Natural killer cell treated with Interleukin-12 subunit alpha and Interleukin-12 subunit beta and Interleukin-15 and Interleukin-18, amount 100 ng/mL, for 72 hours (primary cell): ENCODE data around the gene DCBLD1. TPM values are rescaled to one million over a fixed set of nuclear protein-coding genes. Genes with fewer than 3 reads are reported as not detected.

Experiments
- ATAC-seq, 2 donors: fragments of 150-1000 bp; cut with Tn5 transposase in 1 of 2; sonication (Bioruptor Pico), chemical (Tn5 transposase) in 1 of 2; 2 replicates each; pipeline ENCODE4 v1.10.0; 2021
- DNase-seq: peaks from one replicate; pipeline ENCODE4 v3.0.0; 2022; ENCODE audit warnings: low spot score
- H3K27ac Mint-ChIP-seq, 2 donors: 1 replicate in 1 of 2; 2 replicates in 1 of 2; pipeline ENCODE4 v1.8.0; 2022; ENCODE audit warnings: mixed read lengths in 2 of 2, mild to moderate bottlenecking in 1 of 2, moderate library complexity in 1 of 2
- H3K27me3 Mint-ChIP-seq, 2 donors: 1 replicate in 1 of 2; 2 replicates in 1 of 2; pipeline ENCODE4 v1.8.0; 2022; ENCODE audit warnings: mixed read lengths in 2 of 2
- H3K36me3 Mint-ChIP-seq: one replicate; pipeline ENCODE4 v1.8.0; 2022; ENCODE audit warnings: mixed read lengths
- H3K4me1 Mint-ChIP-seq, 2 donors: 1 replicate in 1 of 2; 2 replicates in 1 of 2; pipeline ENCODE4 v1.8.0; 2022; ENCODE audit warnings: low read depth in 2 of 2, mixed read lengths in 2 of 2, mild to moderate bottlenecking in 1 of 2
- H3K4me3 Mint-ChIP-seq: one replicate; pipeline ENCODE4 v1.8.0; 2022; ENCODE audit warnings: mixed read lengths
- H3K9me3 Mint-ChIP-seq: 2 replicates; pipeline ENCODE4 v1.8.0; 2022; ENCODE audit warnings: mixed read lengths
- total RNA-seq, 2 donors: library from RNA; stranded (reverse); gene quantifications; one replicate each; pipeline ENCODE4 v1.2.3, GENCODE V29; 2022

Gene DCBLD1
- total RNA-seq, 2 donors from 2014 or later = 11.5 to 14.9 TPM

GRCh38 chr6:117550618-117551242, 68.3 kb downstream of the DCBLD1 start:
- ATAC-seq = no peak
- H3K4me3 Mint-ChIP-seq = no peak overlapping the region
- H3K9me3 Mint-ChIP-seq = no peaks in the 10 kb centered on the region
- no peak for DNase-seq
- peak overlapping the region in 1 of 2 donors; percentile 88 for H3K27ac Mint-ChIP-seq
- no peaks in the 10 kb centered on the region for H3K27me3 Mint-ChIP-seq
- peaks cover 35 to 46% of the 10 kb centered on the region in 2 donors for H3K4me1 Mint-ChIP-seq
- H3K36me3 Mint-ChIP-seq = no peaks in the 10 kb centered on the region

- DNase-seq (no peak), ATAC-seq (no peak)
- no peaks in the 10 kb centered on the region for H3K9me3 Mint-ChIP-seq
- no peaks in the 10 kb centered on the region for H3K27me3 Mint-ChIP-seq
- no peak overlapping the region for H3K27ac Mint-ChIP-seq
- H3K4me3 Mint-ChIP-seq = no peak overlapping the region
- peaks cover 26 to 32% of the 10 kb centered on the region in 2 donors for H3K4me1 Mint-ChIP-seq
- no peaks in the 10 kb centered on the region for H3K36me3 Mint-ChIP-seq
These were observed 70.1 kb downstream of the DCBLD1 start for GRCh38 chr6:117552618-117553017.

GRCh38 chr6:117553142-117553541, 70.7 kb downstream of the DCBLD1 start:
- ATAC-seq = no peak
- Mint-ChIP-seq H3K27ac (no peak overlapping the region), H3K4me3 (no peak overlapping the region), H3K27me3 (no peaks in the 10 kb centered on the region), H3K36me3 (no peaks in the 10 kb centered on the region), H3K4me1 (peaks cover 24 to 30% of the 10 kb centered on the region in 2 donors), H3K9me3 (no peaks in the 10 kb centered on the region)
- no peak for DNase-seq

GRCh38 chr6:117555262-117555849, 72.9 kb downstream of the DCBLD1 start:
- ATAC-seq = no peak
- Mint-ChIP-seq H3K9me3 (no peaks in the 10 kb centered on the region), H3K4me1 (peaks cover 7 to 8% of the 10 kb centered on the region in 2 donors), H3K27me3 (no peaks in the 10 kb centered on the region), H3K36me3 (no peaks in the 10 kb centered on the region), H3K27ac (no peak overlapping the region), H3K4me3 (no peak overlapping the region)
- no peak for DNase-seq

GRCh38 chr6:117555882-117556498, 73.5 kb downstream of the DCBLD1 start:
- no peaks in the 10 kb centered on the region for H3K9me3 Mint-ChIP-seq
- no peak for DNase-seq
- no peak overlapping the region for H3K27ac Mint-ChIP-seq
- no peak for ATAC-seq
- no peaks in the 10 kb centered on the region for H3K36me3 Mint-ChIP-seq
- H3K4me1 Mint-ChIP-seq = peaks cover 1 to 3% of the 10 kb centered on the region in 2 donors
- H3K27me3 Mint-ChIP-seq = no peaks in the 10 kb centered on the region
- no peak overlapping the region for H3K4me3 Mint-ChIP-seq

- no peak for ATAC-seq
- no peaks in the 10 kb centered on the region for H3K9me3 Mint-ChIP-seq
- H3K4me1 Mint-ChIP-seq = peaks cover 0 to 2% of the 10 kb centered on the region in 2 donors
- no peak overlapping the region for H3K4me3 Mint-ChIP-seq
- no peaks in the 10 kb centered on the region for H3K36me3 Mint-ChIP-seq
- H3K27me3 Mint-ChIP-seq = no peaks in the 10 kb centered on the region
- no peak overlapping the region for H3K27ac Mint-ChIP-seq
- DNase-seq = no peak
These were observed 75.5 kb downstream of the DCBLD1 start for GRCh38 chr6:117557951-117558350.

GRCh38 chr6:117558818-117559217, 76.3 kb downstream of the DCBLD1 start:
- Mint-ChIP-seq H3K36me3 (no peaks in the 10 kb centered on the region), H3K27ac (no peak overlapping the region), H3K4me3 (no peak overlapping the region), H3K9me3 (no peaks in the 10 kb centered on the region), H3K4me1 (peaks cover 0 to 2% of the 10 kb centered on the region in 2 donors), H3K27me3 (no peaks in the 10 kb centered on the region)
- no peak for DNase-seq
- ATAC-seq = no peak

GRCh38 chr6:117559299-117559698, 76.8 kb downstream of the DCBLD1 start:
- Mint-ChIP-seq H3K27me3 (no peaks in the 10 kb centered on the region), H3K27ac (no peak overlapping the region), H3K4me1 (peaks cover 0 to 2% of the 10 kb centered on the region in 2 donors), H3K9me3 (no peaks in the 10 kb centered on the region), H3K36me3 (no peaks in the 10 kb centered on the region), H3K4me3 (no peak overlapping the region)
- ATAC-seq (no peak), DNase-seq (no peak)

- H3K4me1 Mint-ChIP-seq = peaks cover 0 to 2% of the 10 kb centered on the region in 2 donors
- no peak for DNase-seq
- H3K36me3 Mint-ChIP-seq = no peaks in the 10 kb centered on the region
- no peaks in the 10 kb centered on the region for H3K9me3 Mint-ChIP-seq
- no peak overlapping the region for H3K27ac Mint-ChIP-seq
- H3K4me3 Mint-ChIP-seq = no peak overlapping the region
- no peaks in the 10 kb centered on the region for H3K27me3 Mint-ChIP-seq
- no peak for ATAC-seq
These were observed 78.7 kb downstream of the DCBLD1 start for GRCh38 chr6:117561128-117561527.

GRCh38 chr6:117564681-117565080, 82.2 kb downstream of the DCBLD1 start:
- Mint-ChIP-seq H3K36me3 (peaks cover 12% of the 10 kb centered on the region), H3K4me1 (peaks cover 0 to 3% of the 10 kb centered on the region in 2 donors), H3K27me3 (no peaks in the 10 kb centered on the region), H3K27ac (no peak overlapping the region), H3K9me3 (no peaks in the 10 kb centered on the region), H3K4me3 (no peak overlapping the region)
- DNase-seq = no peak
- ATAC-seq = no peak

- H3K27me3 Mint-ChIP-seq = no peaks in the 10 kb centered on the region
- no peak for ATAC-seq
- H3K36me3 Mint-ChIP-seq = peaks cover 31% of the 10 kb centered on the region
- peaks cover 10 to 12% of the 10 kb centered on the region in 2 donors for H3K4me1 Mint-ChIP-seq
- no peak for DNase-seq
- H3K27ac Mint-ChIP-seq = no peak overlapping the region
- H3K9me3 Mint-ChIP-seq = no peaks in the 10 kb centered on the region
- no peak overlapping the region for H3K4me3 Mint-ChIP-seq
These were observed 85.8 kb downstream of the DCBLD1 start for GRCh38 chr6:117568247-117568646.

- peaks cover 31% of the 10 kb centered on the region for H3K36me3 Mint-ChIP-seq
These were observed 86.4 kb downstream of the DCBLD1 start for GRCh38 chr6:117568831-117569410.

GRCh38 chr6:117573006-117573680, 90.7 kb downstream of the DCBLD1 start:
- Mint-ChIP-seq H3K36me3 (peaks cover 25% of the 10 kb centered on the region), H3K9me3 (no peaks in the 10 kb centered on the region), H3K4me3 (no peak overlapping the region)

More at GRCh38 chr6:117568831-117569410, 86.4 kb downstream of the DCBLD1 start:
- DNase-seq = no peak
- ATAC-seq = peak in 1 of 2 donors; percentile 85
- H3K27ac Mint-ChIP-seq = no peak overlapping the region
- no peaks in the 10 kb centered on the region for H3K27me3 Mint-ChIP-seq
- no peak overlapping the region for H3K4me3 Mint-ChIP-seq
- no peaks in the 10 kb centered on the region for H3K9me3 Mint-ChIP-seq
- peaks cover 10 to 12% of the 10 kb centered on the region in 2 donors for H3K4me1 Mint-ChIP-seq

More at GRCh38 chr6:117573006-117573680, 90.7 kb downstream of the DCBLD1 start:
- DNase-seq (no peak), ATAC-seq (no peak)
- H3K27ac Mint-ChIP-seq = no peak overlapping the region
- H3K4me1 Mint-ChIP-seq = peaks cover 10 to 12% of the 10 kb centered on the region in 2 donors
- no peaks in the 10 kb centered on the region for H3K27me3 Mint-ChIP-seq
